HG03175 (cell line): ENCODE data around the gene MBD5.

Source experiments
- ATAC-seq: cut with Tn5 transposase; IDR thresholded peaks from one replicate; pipeline ENCODE4 v1.9.1; 2021; ENCODE audit warnings: mild to moderate bottlenecking, moderate library complexity; ENCODE audit not compliant: unreplicated experiment

The MBD5 gene

DNA sequence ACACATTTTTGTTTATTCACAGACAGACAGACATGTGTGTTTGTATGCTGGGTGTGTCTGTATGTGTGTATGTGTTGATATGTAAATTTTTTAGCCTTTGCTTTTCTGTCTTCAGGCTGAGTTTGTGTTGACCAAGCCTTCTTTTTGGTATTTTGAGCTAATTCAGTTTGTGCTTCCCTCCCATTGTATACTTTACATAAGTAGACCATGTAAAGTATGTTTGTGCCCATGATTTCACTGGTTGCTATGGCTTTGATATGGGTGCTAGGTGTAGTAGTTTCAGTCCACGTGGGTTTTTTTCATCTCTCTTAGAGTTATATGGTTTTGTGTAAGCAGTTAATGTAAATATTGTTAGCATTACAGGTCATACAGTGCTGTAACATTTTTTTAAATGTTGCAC is 494.2 kb downstream of the MBD5 start:
- ATAC-seq: no peak

DNA sequence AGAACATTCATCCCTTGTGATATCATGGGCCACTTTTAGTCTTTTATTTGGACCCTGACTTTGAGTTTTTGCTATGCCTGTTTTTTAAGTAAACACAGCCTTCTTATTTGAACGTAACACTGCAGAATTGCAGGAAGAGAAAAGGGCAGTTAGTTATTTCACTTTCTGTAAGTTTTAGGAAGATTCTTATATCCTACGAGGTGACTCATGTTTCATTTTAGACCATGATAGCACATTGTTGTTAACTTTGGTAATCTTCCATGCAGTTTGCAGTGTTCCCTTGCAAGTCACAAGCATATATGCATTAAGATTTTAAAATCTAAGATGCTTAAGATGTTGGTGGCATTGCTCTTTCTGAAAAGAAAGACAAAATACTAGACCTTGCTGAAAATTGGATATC is 495.1 kb downstream of the MBD5 start:
- ATAC-seq: no peak

GRCh38 chr2:148517296-148517695 is 496.4 kb downstream of the MBD5 start:
- ATAC-seq: no peak

DNA sequence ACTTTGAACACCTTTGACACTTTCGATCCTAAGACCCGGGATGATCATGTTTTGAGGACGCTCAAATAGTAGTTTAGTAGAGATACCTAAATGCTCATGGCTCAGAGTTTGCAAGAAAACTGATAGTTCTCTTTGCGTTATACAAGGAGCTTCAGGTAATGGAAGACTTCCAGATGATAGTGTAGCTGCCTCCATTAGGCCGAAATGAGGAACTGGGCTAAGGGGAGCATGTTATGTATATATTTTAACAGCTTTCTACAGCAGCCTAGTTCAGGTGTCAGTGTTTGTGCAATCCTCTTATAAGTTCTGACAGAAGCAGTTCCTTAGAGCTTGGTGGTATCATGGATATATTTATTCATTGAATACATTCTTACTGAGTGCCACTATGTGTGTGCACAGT is 496.9 kb downstream of the MBD5 start:
- ATAC-seq: no peak

DNA sequence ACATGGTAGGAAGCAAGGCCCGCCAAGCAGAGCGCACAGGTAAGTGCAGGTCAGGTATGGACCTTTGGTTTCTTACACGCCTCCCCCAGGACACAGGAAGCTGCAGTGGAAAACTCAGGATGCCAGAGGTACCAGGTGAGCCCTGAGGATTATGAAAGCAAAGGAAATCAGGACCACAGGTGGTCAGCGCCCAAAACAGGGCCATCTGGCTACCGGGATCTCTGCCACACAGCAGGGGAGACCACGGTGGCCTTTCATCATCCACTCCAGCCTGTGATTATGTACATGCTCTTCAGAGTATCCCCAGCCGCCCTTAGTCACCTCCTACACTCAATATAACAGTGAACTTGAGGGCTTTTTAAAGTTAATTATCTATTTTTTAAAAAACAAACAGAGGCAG is 498.1 kb downstream of the MBD5 start:
- ATAC-seq: no peak

DNA sequence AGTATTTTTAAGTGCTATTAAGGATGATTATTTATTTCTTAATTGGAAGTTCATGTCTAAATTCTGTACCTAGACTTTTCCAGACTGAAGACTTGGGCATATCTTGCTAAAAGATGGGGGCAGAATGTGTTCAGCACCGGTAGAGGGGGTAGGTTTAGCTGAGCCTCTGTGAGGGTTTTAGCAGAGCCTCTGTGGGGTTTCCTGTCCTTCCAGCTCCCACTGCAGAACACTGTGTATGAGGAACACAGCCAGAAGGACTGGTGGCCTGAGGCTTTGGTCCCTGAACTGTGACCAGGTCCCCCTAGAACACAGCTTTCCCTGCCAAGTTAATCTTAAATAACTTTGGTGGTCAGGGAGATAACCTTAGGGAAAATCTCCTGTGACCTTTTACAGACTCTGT is 500.3 kb downstream of the MBD5 start:
- ATAC-seq: no peak

DNA sequence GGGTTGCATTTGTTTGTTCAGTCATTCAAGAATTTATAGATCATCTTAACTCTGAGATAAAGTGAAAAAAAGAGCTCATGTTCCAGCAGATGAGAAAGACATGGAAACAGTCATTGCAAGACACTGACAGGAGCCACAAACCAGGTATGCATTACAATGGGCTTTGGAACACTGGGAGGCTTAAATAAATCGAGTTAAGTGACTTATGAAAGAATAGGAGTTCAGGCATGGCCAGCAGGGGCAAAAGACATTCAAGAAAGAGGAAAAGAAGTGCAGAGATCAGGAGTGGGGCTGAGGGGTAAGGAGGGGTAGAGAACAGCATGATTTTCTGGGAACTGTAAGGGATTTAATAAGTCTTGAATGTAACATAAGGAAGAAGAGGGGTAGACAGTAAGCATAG is 502.4 kb downstream of the MBD5 start:
- ATAC-seq: no peak

DNA sequence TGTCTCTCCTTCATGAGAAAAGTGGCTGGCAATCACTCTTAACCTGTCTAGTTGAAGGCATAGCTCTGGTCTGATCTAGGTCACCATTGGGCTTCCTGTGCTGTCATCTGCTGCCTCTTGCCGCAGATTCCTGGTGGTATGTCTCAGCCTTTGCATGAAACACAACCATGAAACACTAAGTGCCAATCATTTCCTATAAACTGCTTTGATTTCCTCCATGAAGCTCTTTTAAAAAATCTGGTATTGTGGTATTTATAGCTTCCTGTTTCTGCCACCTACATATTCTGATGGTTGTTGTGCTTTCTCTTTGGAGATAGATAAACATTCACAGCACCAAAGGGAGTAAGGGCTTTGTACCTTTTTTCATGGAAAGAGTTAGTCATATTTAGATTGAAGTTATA is 503.6 kb downstream of the MBD5 start:
- ATAC-seq: no peak

- ATAC-seq: no peak
Observed at GRCh38 chr2:148525130-148525529, 504.2 kb downstream of the MBD5 start.

DNA sequence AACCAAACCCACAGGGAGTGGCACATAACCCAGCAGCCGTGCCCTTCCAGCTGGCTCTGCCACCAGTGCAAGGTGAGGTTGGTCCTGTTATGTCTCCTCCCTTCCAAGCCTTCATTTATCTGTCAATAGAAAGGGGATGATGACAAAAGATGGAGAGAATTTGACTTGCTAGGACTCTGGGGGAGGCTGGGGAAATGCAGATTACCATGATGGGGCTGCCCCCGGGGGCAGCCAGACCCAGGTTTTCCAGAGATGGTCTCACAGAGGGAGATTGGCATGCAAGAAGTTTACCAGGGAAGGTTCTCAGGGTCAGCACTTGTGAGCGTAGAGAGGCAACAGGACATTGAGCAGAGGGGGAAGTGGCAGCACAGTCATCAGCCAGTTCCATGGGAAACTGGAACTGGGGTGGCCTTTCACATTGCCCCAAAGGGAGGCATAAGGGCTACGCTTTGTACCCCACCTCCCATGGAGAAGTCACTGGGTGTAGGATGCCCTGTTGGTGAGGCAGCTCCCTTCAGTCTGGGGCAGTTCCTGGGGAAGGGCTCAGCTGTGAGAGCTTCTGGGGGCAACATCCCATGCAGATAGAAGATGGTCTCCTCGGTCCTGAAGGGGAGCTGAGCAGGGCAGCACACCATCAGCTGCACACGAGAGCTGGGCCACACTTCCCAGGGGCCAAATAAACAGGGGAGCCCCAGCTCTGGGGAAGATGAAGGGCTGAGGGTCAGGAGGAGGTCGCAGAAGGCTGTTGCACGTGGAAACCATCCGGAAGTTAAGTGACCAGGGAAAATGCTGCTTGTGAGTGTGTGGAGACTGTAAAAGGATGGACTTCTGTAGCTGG is 505.8 kb downstream of the MBD5 start:
- ATAC-seq: no peak

DNA sequence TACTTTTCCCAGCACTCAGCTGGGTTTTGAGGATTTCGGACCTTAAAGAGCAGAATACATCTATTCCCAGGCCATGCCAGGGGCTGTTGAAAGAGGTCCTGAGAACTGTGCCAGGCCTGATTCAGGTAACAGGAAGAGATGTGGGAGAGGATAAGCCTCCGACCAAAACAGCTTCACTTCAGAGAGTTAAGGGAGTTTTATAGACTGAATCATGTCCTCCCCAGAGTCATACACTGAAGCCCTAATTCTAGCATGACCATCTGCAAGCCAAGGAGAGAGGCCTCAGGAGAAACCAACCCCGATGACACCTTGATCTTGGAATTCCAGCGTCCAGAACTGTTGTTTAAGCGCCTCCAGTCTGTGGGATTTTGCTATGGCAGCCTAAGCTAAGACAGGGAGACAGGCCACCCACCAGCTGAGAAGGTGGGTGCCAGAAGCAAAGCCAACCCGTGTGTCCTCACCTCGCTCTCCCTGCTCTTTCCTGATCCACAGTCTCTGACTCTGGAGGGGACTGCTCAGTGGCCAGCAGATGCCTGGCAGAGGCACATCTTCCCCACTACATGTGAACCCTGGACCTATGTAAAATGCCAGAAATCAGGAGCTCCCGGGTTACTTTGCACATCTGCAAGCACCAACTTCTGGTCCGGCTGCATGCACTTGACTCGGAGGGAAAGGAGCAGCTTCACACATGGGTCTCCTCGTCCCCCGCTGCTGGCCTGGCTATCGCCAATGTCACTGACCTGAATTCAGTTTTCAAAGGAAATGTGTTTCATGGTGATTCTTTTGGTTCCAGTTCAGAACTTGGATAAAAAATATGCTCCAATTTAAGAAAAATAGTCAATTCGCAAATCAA is 506.8 kb downstream of the MBD5 start:
- ATAC-seq: no peak

DNA sequence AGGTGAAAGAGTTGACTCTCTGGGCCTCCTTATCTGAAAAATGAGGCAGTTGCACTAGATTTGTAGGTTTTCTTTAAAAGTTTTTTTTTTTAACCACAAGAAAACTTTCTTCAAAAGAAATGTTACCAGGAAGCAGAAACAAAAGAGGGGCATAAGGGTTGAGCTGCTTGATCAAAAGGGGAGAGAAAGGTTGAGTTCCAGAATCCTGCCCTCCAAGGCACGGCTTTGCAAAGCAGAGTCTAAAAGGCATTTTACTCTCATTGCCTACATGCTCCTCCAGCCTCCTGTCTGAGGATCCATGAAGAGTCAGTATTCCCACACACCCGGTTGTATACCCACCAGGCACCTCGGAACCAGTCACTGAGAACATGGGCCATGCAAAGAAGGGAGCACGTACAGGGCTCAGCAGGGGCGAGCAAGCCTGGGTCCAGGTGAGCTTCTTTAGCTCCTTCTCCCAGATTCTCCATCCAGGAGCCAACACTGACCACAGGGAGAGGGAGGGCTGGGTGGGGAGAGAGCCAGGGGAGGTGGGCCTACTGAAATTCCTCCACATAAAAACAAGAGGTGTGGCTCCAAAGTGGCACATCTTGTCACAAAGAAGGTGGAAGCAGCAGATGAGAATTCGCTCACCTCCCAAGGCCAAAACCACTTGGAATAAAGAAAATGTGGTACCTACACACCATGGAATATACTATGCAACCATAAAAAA is 507.6 kb downstream of the MBD5 start:
- ATAC-seq: no peak

- no peak for ATAC-seq
Observed at GRCh38 chr2:148529745-148530144, 508.9 kb downstream of the MBD5 start.

- no peak for ATAC-seq
Observed at GRCh38 chr2:148530350-148530749, 509.5 kb downstream of the MBD5 start.

- ATAC-seq: no peak
Observed at GRCh38 chr2:148531235-148531634, 510.3 kb downstream of the MBD5 start.

GRCh38 chr2:148531669-148532428 is 511.0 kb downstream of the MBD5 start:
- ATAC-seq: no peak

DNA sequence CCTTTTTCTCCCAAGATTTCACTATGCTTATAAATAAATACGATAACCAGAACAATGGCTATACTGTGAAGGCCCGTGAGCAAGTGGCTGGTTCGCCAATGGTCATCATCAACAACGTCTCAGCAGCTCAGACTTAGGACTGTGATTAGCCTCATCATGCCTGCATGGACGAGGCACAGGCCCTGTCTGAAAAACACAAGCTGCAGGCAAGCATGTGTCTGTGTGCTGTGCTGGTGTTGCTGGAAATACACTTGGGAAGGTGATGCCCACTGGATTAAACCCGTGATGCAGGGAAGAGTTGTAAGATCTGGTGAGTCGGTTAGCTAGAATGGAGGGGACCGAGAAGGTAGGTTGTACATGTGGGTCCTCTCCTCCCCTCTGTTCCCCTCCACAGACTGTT is 512.1 kb downstream of the MBD5 start:
- no peak for ATAC-seq

DNA sequence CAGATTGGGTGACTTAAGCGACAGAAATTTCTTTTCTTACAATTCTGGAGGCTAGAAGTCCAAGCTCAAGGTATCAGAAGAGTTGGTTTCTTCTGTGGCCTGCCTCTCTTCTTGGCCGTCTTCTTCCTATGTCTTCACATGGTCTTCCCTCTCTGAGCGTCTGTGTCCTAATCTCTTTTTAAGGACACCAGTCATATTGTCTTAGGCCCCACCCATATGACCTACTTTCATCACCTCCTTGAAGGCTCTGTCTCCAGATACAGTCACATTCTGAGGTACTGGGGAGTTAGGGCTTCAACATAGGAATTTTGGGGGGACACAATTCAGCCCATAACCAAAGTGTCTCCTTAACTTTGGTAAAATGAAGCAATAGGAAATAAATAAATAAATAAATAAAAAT is 512.8 kb downstream of the MBD5 start:
- ATAC-seq: no peak

- ATAC-seq: no peak
Observed at GRCh38 chr2:148534416-148535204, 513.7 kb downstream of the MBD5 start.

- ATAC-seq: no peak
Observed at GRCh38 chr2:148538375-148538774, 517.5 kb downstream of the MBD5 start.
